GM12878 (cell line): Measurements from ENCODE around the gene LDLRAD4. TPM values are rescaled to one million over a fixed set of nuclear protein-coding genes. Genes with fewer than 3 reads are reported as not detected.

Experiments used
- ATAC-seq: fragments of 200-7000 bp; cut with Tn5 transposase; 3 replicates; pipeline ENCODE4 v1.9.1; 2020; ENCODE audit warnings: mild to moderate bottlenecking, moderate library complexity
- BruUV-seq: library from RNA; stranded (reverse); fragments of 400-500 nt; replicated peaks from 2 replicates; lab custom pipeline; 2021; lab: Mats Ljungman, UMichigan
- CTCF ChIA-PET: fragments of 300-600 bp; sonication (Branson Sonifier 250); formaldehyde crosslinking; extraction: SDS; loops from one replicate; lab custom pipeline; 2021; ENCODE audit warnings: inconsistent platforms; lab: Yijun Ruan, JAX
- POLR2A ChIA-PET: fragments of 350-600 bp; formaldehyde crosslinking; extraction: SDS; loops from one replicate; lab custom pipeline; 2021; ENCODE audit warnings: inconsistent platforms; lab: Charles Lee
- RAD21 ChIA-PET: fragments of 300-600 bp; sonication (Branson Sonifier 250); formaldehyde crosslinking; loops from one replicate; lab custom pipeline; 2023; ENCODE audit warnings: antibody characterized with exemption; ENCODE audit not compliant: unreplicated experiment; lab: Charles Lee
- SMC1A ChIA-PET: fragments of 300-600 bp; sonication (Branson Sonifier 250); formaldehyde crosslinking; loops from one replicate; lab custom pipeline; 2023; ENCODE audit not compliant: unreplicated experiment, uncharacterized antibody; lab: Charles Lee
- DNase-seq: peaks from one replicate; pipeline ENCODE4 v3.0.0-alpha.2; 2011; ENCODE audit warnings: low read depth, low spot score
- FAIRE-seq: peaks from 3 replicates; lab custom pipeline; 2011; peaks lifted over from hg19 to GRCh38; lab: Jason Lieb, UNC
- H2AFZ ChIP-seq: 2 replicates; pipeline ENCODE4 v1.6.0; 2011; ENCODE audit warnings: low read depth, low read length, control low read depth; ENCODE audit not compliant: control insufficient read depth
- H3K27ac ChIP-seq: 2 replicates; pipeline ENCODE4 v1.5.1; 2011; ENCODE audit warnings: control low read depth; ENCODE audit not compliant: control insufficient read depth, insufficient read depth
- H3K27me3 ChIP-seq, 2 experiments: replicated peaks in 1 of 2; 2 replicates each; pipeline versions ENCODE4 v1.6.0 to v1.6.1; 2011; ENCODE audit warnings: low read length in 1 of 2; ENCODE audit not compliant: control insufficient read depth in 2 of 2, insufficient read depth in 2 of 2
- H3K36me3 ChIP-seq, 2 experiments: 2 replicates each; pipeline ENCODE4 v1.5.1; 2011; ENCODE audit warnings: low read length in 1 of 2; ENCODE audit not compliant: control insufficient read depth in 2 of 2, insufficient read depth in 2 of 2
- H3K4me1 ChIP-seq: 2 replicates; pipeline ENCODE4 v1.6.1; 2011; ENCODE audit warnings: mild to moderate bottlenecking, low read length, moderate library complexity, mixed read lengths; ENCODE audit not compliant: control insufficient read depth, insufficient read depth
- H3K4me2 ChIP-seq: 2 replicates; pipeline ENCODE4 v1.6.0; 2011; ENCODE audit warnings: control low read depth; ENCODE audit not compliant: control insufficient read depth, insufficient read depth
- H3K4me3 ChIP-seq: fragments of 200-600 bp; sonication (generic); 2 replicates; pipeline ENCODE4 v1.5.1; 2016
- H3K79me2 ChIP-seq: 2 replicates; pipeline ENCODE4 v1.6.0; 2011; ENCODE audit warnings: low read length; ENCODE audit not compliant: control insufficient read depth, insufficient read depth
- H3K9ac ChIP-seq: 2 replicates; pipeline ENCODE4 v1.8.0; 2011; ENCODE audit warnings: low read length, control low read depth, mixed read lengths; ENCODE audit not compliant: control insufficient read depth, insufficient read depth
- H3K9me3 ChIP-seq: replicated peaks from 3 replicates; pipeline ENCODE4 v1.5.1; 2011; ENCODE audit warnings: mild to moderate bottlenecking, low read length; ENCODE audit not compliant: control insufficient read depth, insufficient read depth
- H4K20me1 ChIP-seq: 2 replicates; pipeline ENCODE4 v1.6.0; 2011; ENCODE audit not compliant: control insufficient read depth, insufficient read depth
- ATF7 ChIP-seq: fragments of 450-650 bp; IDR thresholded peaks from 2 replicates; pipeline ENCODE4 v1.6.1; 2016; ENCODE audit warnings: low read depth, mild to moderate bottlenecking
- BHLHE40 ChIP-seq, 2 experiments: fragments of 450-650 bp in 1 of 2; IDR thresholded peaks; 2 replicates each; pipeline ENCODE4 v1.6.1; 2011 to 2017; ENCODE audit warnings: low read depth in 2 of 2, borderline replicate concordance in 1 of 2, improper control_type of control experiment in 1 of 2, low read length in 1 of 2, mild to moderate bottlenecking in 1 of 2
- FOXK2 ChIP-seq: fragments of 450-650 bp; IDR thresholded peaks from 2 replicates; pipeline ENCODE4 v1.6.1; 2017; ENCODE audit warnings: mild to moderate bottlenecking, moderate library complexity
- GABPA ChIP-seq: IDR thresholded peaks from 2 replicates; pipeline ENCODE4 v1.6.1; 2014; ENCODE audit warnings: antibody characterized with exemption, low read depth, mild to moderate bottlenecking, inconsistent platforms
- IKZF1 ChIP-seq: fragments of 450-650 bp; conservative IDR thresholded peaks from 2 replicates; pipeline ENCODE4 v1.6.1; 2017; ENCODE audit warnings: antibody characterized with exemption, mild to moderate bottlenecking
- SMAD5 ChIP-seq: IDR thresholded peaks from 2 replicates; pipeline ENCODE4 v1.6.1; 2016; ENCODE audit warnings: antibody characterized with exemption, low read depth
- SREBF2 ChIP-seq: IDR thresholded peaks from 2 replicates; pipeline ENCODE4 v1.6.1; 2012; ENCODE audit warnings: mild to moderate bottlenecking, low read length
- ZNF217 ChIP-seq: fragments of 450-650 bp; IDR thresholded peaks from 2 replicates; pipeline ENCODE4 v1.6.1; 2017; ENCODE audit warnings: antibody characterized with exemption, mild to moderate bottlenecking
- ZNF274 ChIP-seq: IDR thresholded peaks from one replicate; pipeline ENCODE4 v1.8.0; 2011; ENCODE audit not compliant: insufficient read length, insufficient read depth
- WGBS: methylation state at CpG from one replicate; pipeline ENCODE4 v1.1.6; 2016; ENCODE audit warnings: low lambda C conversion rate; ENCODE audit not compliant: insufficient replicate concordance, insufficient coverage; ENCODE audit errors: missing lambda C conversion rate; 5-methylcytosine and 5-hydroxymethylcytosine counted together
- in situ Hi-C: fragments of 300-500 bp; cut with MboI; formaldehyde crosslinking; loops from 9 replicates; pipeline ENCODE4 v1.14.3; 2018; ENCODE audit warnings: mixed read lengths
- intact Hi-C: fragments of 100-400 bp; cut with micrococcal nuclease; formaldehyde crosslinking; loops from one replicate; pipeline ENCODE4 v1.14.2; 2022; ENCODE audit not compliant: unreplicated experiment
- polyA plus RNA-seq, 11 experiments: library from polyadenylated mRNA; depleted of rRNA in 4 of 11; unstranded in 6 of 11; stranded (reverse) in 5 of 11; fragments of >200 nt; fragmentation: Nextera tagmentation in 4 of 11; fragmentation: Illumina TruSeq in 1 of 11; extraction: Ambion mirVana in 4 of 11; extraction: Trizol in 1 of 11; gene quantifications; 1 replicate in 1 of 11; 2 replicates in 10 of 11; pipeline versions ENCODE4 v1.2.1 to v1.2.3, GENCODE V29; 2011 to 2016; ENCODE audit warnings: inconsistent platforms in 2 of 11, missing spikeins in 2 of 11, low read depth in 1 of 11
- total RNA-seq, 4 experiments: library from RNA; depleted of rRNA in 3 of 4; stranded (reverse); fragments of >200 nt in 3 of 4; fragmentation: Illumina TruSeq in 1 of 4; extraction: Trizol in 1 of 4; gene quantifications; 2 replicates each; pipeline versions ENCODE4 v1.2.1 to v1.2.3, GENCODE V29; 2013 to 2021
- TF ChIP-seq, protein P1 (sequence below): fragments of 150-350 bp; IDR thresholded peaks from 2 replicates; pipeline ENCODE4 v1.6.1; 2016; ENCODE audit warnings: low read depth, low read length
- TF ChIP-seq, protein P2 (sequence below): IDR thresholded peaks from 2 replicates; pipeline ENCODE4 v1.6.1; 2012; ENCODE audit warnings: mild to moderate bottlenecking, low read depth, low read length

LDLRAD4 gene
- total and polyA plus RNA-seq, 10 of the 15 experiments (the other 5 are each of a cell fraction or from before 2014, with no cell fraction given) = 2.7 to 16.8 (median 11.2) TPM

DNA sequence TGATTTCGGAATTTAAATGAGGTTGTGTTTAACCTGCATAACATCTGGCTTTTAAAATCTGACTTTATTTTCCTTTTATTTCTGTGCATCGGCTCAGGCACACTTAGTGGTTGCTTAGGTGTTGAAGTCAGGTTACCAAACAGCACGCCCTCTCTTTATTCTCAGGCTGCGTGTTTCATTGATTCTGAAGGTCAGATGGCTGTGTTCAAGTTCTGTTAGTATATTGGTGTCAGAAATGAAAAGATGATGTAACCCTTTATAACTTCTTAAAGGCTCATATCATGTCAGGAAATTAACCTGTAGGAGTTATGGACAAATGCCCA is 246.5 kb downstream of the LDLRAD4 start:
- Histone ChIP-seq H3K27ac (peak overlapping the region; percentile 29), H3K4me3 (peak overlapping the region; percentile 52), H3K9me3 (no peaks in the 10 kb centered on the region; the same call in 2 of the 3 replicates), H3K27me3 (no peaks in the 10 kb centered on the region), H3K9ac (peak overlapping the region; percentile 36), H3K79me2 (peaks cover 3% of the 10 kb centered on the region), H3K4me2 (peak overlapping the region; percentile 91), H4K20me1 (no peaks in the 10 kb centered on the region), H2AFZ (peak overlapping the region; percentile 71), H3K4me1 (peaks cover 9% of the 10 kb centered on the region; the same call in 1 of the 2 replicates), H3K36me3 (no peaks in the 10 kb centered on the region)
- ChIA-PET SMC1A (no interaction called here), RAD21 (no interaction called here), CTCF (no interaction called here), POLR2A (no interaction called here)
- no peak for DNase-seq
- FAIRE-seq = no peak
- BruUV-seq = TSS peak; percentile 88
- intact Hi-C loops (no loop called here), in situ Hi-C loops (no loop called here)
- ATAC-seq = peak; percentile 19; the same call in 1 of the 3 replicates
- TF ChIP-seq ZNF217 (no peak), ATF7 (0 out of 2 replicates have a peak, but pooled peaks have one; percentile 18)
- TF ChIP-seq, protein P1, sequence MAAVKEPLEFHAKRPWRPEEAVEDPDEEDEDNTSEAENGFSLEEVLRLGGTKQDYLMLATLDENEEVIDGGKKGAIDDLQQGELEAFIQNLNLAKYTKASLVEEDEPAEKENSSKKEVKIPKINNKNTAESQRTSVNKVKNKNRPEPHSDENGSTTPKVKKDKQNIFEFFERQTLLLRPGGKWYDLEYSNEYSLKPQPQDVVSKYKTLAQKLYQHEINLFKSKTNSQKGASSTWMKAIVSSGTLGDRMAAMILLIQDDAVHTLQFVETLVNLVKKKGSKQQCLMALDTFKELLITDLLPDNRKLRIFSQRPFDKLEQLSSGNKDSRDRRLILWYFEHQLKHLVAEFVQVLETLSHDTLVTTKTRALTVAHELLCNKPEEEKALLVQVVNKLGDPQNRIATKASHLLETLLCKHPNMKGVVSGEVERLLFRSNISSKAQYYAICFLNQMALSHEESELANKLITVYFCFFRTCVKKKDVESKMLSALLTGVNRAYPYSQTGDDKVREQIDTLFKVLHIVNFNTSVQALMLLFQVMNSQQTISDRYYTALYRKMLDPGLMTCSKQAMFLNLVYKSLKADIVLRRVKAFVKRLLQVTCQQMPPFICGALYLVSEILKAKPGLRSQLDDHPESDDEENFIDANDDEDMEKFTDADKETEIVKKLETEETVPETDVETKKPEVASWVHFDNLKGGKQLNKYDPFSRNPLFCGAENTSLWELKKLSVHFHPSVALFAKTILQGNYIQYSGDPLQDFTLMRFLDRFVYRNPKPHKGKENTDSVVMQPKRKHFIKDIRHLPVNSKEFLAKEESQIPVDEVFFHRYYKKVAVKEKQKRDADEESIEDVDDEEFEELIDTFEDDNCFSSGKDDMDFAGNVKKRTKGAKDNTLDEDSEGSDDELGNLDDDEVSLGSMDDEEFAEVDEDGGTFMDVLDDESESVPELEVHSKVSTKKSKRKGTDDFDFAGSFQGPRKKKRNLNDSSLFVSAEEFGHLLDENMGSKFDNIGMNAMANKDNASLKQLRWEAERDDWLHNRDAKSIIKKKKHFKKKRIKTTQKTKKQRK = no peak
- WGBS = 0% methylated on average over 4 of the region's 4 CpGs

DNA sequence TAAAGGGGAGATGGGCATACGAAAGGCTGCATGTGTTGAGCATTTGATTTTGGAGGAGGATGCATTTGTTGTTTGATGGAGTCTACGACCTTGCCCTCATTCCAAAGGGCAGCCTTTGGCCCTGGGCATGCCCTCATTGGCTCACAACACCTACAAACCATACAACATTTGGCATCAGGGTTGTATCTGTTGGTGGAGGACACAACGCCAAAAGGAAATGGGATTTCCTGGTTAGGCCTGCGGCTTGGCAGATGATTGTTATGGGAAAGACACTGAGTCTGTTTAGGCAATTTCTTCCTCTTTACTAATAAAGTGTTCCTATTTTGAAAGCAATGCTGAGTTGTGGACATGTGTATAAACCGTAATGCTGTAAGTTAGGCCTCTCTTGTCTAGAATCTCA is 246.9 kb downstream of the LDLRAD4 start:
- DNase-seq = no peak
- intact Hi-C loops (no loop called here), in situ Hi-C loops (no loop called here)
- FAIRE-seq = peak; percentile 7
- ATAC-seq = no peak
- H3K4me3 ChIP-seq = peak overlapping the region; percentile 52
- no peaks in the 10 kb centered on the region for H4K20me1 ChIP-seq
- H3K9ac ChIP-seq = peak overlapping the region; percentile 36
- H2AFZ ChIP-seq = peak overlapping the region; percentile 71
- H3K4me2 ChIP-seq = peak overlapping the region; percentile 91
- no peaks in the 10 kb centered on the region for H3K27me3 ChIP-seq
- CTCF ChIA-PET = no interaction called here
- peaks cover 9% of the 10 kb centered on the region; the same call in 1 of the 2 replicates for H3K4me1 ChIP-seq
- SMC1A ChIA-PET = no interaction called here
- POLR2A ChIA-PET = no interaction called here
- RAD21 ChIA-PET = no interaction called here
- BruUV-seq = no TSS peak
- peaks cover 3% of the 10 kb centered on the region for H3K79me2 ChIP-seq
- peak overlapping the region; percentile 29 for H3K27ac ChIP-seq
- H3K9me3 ChIP-seq = no peaks in the 10 kb centered on the region; the same call in 2 of the 3 replicates
- no peaks in the 10 kb centered on the region for H3K36me3 ChIP-seq
- 55% methylated on average over 5 of the region's 5 CpGs for WGBS
- no peak for TF ChIP-seq SMAD5
- no peak for TF ChIP-seq FOXK2
- TF ChIP-seq IKZF1 = no peak
- TF ChIP-seq, protein P2, sequence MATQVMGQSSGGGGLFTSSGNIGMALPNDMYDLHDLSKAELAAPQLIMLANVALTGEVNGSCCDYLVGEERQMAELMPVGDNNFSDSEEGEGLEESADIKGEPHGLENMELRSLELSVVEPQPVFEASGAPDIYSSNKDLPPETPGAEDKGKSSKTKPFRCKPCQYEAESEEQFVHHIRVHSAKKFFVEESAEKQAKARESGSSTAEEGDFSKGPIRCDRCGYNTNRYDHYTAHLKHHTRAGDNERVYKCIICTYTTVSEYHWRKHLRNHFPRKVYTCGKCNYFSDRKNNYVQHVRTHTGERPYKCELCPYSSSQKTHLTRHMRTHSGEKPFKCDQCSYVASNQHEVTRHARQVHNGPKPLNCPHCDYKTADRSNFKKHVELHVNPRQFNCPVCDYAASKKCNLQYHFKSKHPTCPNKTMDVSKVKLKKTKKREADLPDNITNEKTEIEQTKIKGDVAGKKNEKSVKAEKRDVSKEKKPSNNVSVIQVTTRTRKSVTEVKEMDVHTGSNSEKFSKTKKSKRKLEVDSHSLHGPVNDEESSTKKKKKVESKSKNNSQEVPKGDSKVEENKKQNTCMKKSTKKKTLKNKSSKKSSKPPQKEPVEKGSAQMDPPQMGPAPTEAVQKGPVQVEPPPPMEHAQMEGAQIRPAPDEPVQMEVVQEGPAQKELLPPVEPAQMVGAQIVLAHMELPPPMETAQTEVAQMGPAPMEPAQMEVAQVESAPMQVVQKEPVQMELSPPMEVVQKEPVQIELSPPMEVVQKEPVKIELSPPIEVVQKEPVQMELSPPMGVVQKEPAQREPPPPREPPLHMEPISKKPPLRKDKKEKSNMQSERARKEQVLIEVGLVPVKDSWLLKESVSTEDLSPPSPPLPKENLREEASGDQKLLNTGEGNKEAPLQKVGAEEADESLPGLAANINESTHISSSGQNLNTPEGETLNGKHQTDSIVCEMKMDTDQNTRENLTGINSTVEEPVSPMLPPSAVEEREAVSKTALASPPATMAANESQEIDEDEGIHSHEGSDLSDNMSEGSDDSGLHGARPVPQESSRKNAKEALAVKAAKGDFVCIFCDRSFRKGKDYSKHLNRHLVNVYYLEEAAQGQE = no peak
- TF ChIP-seq ZNF274 = no peak
- TF ChIP-seq GABPA = no peak
- TF ChIP-seq ATF7 = no peak
- TF ChIP-seq SREBF2 = no peak
- TF ChIP-seq BHLHE40 (IDR thresholded peaks at IDR 0.05; ENCODE audit: borderline replicate concordance in 1 of 2, low read depth in 2 of 2, low read length in 1 of 2) = no peak
